Measurements from ENCODE around the gene NUDT6. TPM values are rescaled to one million over a fixed set of nuclear protein-coding genes. Genes with fewer than 3 reads are reported as not detected.
"Not testable (repeated sequence)": the region's sequence is repeated elsewhere in the genome, so short reads cannot be mapped to it uniquely, and the experiment has no call there.

The NUDT6 gene
- total RNA-seq, 1 experiment from 2014 or later: 11.4 TPM

GRCh38 chr4:122875949-122876348, 46.4 kb downstream of the NUDT6 start:
- DNase-seq (ENCODE audit: low read depth): no peak

- peak; percentile 39 for DNase-seq (ENCODE audit: low read depth)
Observed at GRCh38 chr4:122873821-122874593, 48.4 kb downstream of the NUDT6 start.

GRCh38 chr4:122873146-122873545, 49.3 kb downstream of the NUDT6 start:
- no peak for DNase-seq (ENCODE audit: low read depth)

GRCh38 chr4:122868235-122868634, 54.2 kb downstream of the NUDT6 start:
- not testable (repeated sequence) for DNase-seq (ENCODE audit: low read depth)

GRCh38 chr4:122865425-122865824, 57.0 kb downstream of the NUDT6 start:
- DNase-seq (ENCODE audit: low read depth): no peak

- DNase-seq (ENCODE audit: low read depth): no peak
Observed at GRCh38 chr4:122863639-122864038, 58.8 kb downstream of the NUDT6 start.

GRCh38 chr4:122861172-122861943, 61.0 kb downstream of the NUDT6 start:
- DNase-seq (ENCODE audit: low read depth): no peak

- no peak for DNase-seq (ENCODE audit: low read depth)
Observed at GRCh38 chr4:122858705-122859104, 63.7 kb downstream of the NUDT6 start.

- no peak for DNase-seq (ENCODE audit: low read depth)
Observed at GRCh38 chr4:122857160-122857559, 65.2 kb downstream of the NUDT6 start.

GRCh38 chr4:122855353-122855890, 67.0 kb downstream of the NUDT6 start:
- no peak for DNase-seq (ENCODE audit: low read depth)

- no peak for DNase-seq (ENCODE audit: low read depth)
Observed at GRCh38 chr4:122854447-122855352, 67.7 kb downstream of the NUDT6 start.

GRCh38 chr4:122851568-122851967, 70.8 kb downstream of the NUDT6 start:
- DNase-seq (ENCODE audit: low read depth): no peak

- not testable (repeated sequence) for DNase-seq (ENCODE audit: low read depth)
Observed at GRCh38 chr4:122849789-122850188, 72.6 kb downstream of the NUDT6 start.

- DNase-seq (ENCODE audit: low read depth): no peak
Observed at GRCh38 chr4:122847931-122848330, 74.5 kb downstream of the NUDT6 start.

GRCh38 chr4:122845760-122846159, 76.6 kb downstream of the NUDT6 start:
- DNase-seq (ENCODE audit: low read depth): no peak

GRCh38 chr4:122845066-122845465, 77.3 kb downstream of the NUDT6 start:
- no peak for DNase-seq (ENCODE audit: low read depth)

- DNase-seq (ENCODE audit: low read depth): not testable (repeated sequence)
Observed at GRCh38 chr4:122844391-122844790, 78.0 kb downstream of the NUDT6 start.

- DNase-seq (ENCODE audit: low read depth): no peak
Observed at GRCh38 chr4:122842984-122843531, 79.3 kb downstream of the NUDT6 start.
